GM12872 (cell line): ENCODE measurements around the gene CREB5.

Source experiments
- CTCF ChIP-seq: IDR thresholded peaks from 3 replicates; pipeline ENCODE4 v1.5.1; 2011; ENCODE audit warnings: low read depth, mild to moderate bottlenecking, low read length, moderate library complexity; ENCODE audit not compliant: insufficient read depth

Gene CREB5

GRCh38 chr7:28455486-28455885, 43.2 kb downstream of the CREB5 start:
- no peak for TF ChIP-seq CTCF

GRCh38 chr7:28456044-28456443, 43.7 kb downstream of the CREB5 start:
- TF ChIP-seq CTCF = no peak

- TF ChIP-seq CTCF = no peak
Measured at GRCh38 chr7:28458732-28459131, 46.4 kb downstream of the CREB5 start.

- TF ChIP-seq CTCF = no peak
Measured at GRCh38 chr7:28459306-28459705, 47.0 kb downstream of the CREB5 start.

GRCh38 chr7:28465697-28466096, 53.4 kb downstream of the CREB5 start:
- TF ChIP-seq CTCF = no peak

- no peak for TF ChIP-seq CTCF
Measured at GRCh38 chr7:28466341-28466740, 54.0 kb downstream of the CREB5 start.

- no peak for TF ChIP-seq CTCF
Measured at GRCh38 chr7:28466885-28467284, 54.6 kb downstream of the CREB5 start.

GRCh38 chr7:28469562-28469961, 57.2 kb downstream of the CREB5 start:
- TF ChIP-seq CTCF = no peak
